NCI-H1930 (cell line): Measurements from ENCODE around the gene ENOX1.

ENCODE experiments used
- DNase-seq, 2 experiments: peaks; one replicate each; lab custom pipeline; 2025; lab: John Stamatoyannopoulos, UW

ENOX1 gene

DNA sequence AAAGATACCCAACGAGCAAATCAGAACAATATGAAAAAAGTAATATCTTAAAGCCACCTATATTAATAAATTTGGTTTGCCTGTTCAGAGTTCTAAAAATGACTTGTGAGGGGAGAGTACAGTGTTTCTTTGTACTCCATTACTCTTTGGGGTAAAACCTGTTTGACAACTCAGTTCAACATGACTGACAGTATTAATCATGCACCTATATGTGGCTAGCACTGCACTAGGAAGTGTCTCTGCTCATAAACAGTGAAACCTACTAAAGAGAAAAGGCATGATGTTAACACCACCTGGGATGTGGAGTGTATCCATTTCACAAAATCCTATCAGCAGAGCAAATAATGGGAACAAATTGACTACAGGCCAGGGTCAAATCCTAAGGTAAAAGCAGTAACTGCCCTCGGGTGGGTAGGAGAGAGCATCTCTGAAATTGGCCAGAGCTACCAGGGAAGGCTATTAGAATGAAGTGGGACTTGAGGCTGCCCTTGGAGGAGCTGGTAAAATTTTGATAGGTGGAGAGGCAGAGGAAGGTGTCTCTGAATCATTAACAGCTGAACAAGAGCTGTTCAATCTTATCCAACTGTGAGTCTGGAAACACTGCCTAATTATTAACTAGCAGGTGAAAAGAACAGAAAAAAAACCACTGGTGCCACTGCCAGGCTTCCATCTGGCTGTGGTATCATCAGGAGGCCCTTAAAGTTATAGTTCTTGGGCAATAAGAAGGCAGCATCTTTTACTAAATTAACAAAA is 398.3 kb downstream of the ENOX1 start:
- DNase-seq = no peak

DNA sequence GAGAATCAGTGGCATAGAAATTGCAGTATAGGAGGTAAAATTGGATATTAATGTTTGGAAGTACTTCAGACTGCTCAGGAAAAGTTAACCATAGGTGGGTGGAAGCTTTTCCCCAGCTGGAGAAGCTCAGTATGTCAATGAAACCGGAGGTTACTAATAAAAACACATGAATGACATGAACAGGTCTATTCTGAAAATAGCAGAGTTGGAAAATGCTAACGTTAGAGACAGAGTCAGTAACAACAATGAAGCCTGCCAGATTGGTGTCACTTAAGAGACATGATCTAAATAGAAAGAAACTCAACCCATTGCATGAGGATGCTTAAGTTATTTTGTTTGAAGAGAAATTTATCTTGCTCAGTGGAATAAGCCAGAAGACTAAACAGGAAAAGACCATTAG is 398.9 kb downstream of the ENOX1 start:
- no peak for DNase-seq

DNA sequence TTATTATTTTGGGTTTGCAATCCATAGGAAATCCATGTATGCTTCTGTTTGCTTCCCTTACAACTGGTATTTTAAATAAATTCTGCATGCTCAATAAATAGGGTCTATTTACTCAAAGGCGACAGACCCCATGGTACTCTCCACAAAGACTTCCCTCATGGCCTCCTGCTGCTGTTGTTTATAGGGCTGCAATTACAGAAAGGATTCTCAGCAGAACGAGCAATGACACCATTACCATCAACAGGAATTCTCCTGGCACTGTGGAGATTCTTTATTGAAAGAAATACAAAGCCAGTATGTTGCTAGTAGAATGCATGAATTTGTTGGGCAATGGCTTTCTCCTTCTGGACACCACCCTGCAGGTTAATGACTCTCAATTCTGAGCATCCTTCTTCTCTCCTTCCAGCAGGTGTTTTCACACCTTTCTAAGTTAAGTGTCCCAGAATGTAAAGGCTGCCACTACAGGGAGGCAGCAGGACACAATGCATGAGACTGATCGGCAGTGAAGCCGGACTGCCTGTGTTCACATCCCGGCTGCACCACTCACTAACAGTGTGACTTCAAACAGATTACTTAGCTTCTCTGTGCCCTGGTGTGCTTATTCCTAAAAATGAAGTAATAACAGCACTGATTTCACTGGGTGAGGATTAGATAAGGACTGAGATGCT is 403.1 kb downstream of the ENOX1 start:
- DNase-seq = peak; percentile 43 to 70

DNA sequence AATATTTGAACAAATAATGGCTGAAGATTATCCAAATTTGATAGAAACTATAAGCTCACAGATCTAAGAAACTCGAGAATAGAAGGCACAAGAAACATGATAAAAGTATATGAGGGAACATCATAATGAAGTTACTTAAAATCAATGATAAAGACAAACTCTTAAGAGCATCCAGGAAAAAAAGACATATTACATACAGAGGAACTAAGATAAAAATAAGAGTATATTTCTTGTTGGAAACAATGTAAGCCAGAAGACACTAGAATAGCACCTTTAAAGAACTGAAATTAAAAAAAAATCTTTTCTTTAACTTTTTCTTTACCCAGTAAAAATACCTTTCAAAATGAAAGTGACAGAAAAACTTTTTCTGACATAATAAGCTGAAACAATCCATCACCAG is 407.0 kb downstream of the ENOX1 start:
- DNase-seq = no peak

DNA sequence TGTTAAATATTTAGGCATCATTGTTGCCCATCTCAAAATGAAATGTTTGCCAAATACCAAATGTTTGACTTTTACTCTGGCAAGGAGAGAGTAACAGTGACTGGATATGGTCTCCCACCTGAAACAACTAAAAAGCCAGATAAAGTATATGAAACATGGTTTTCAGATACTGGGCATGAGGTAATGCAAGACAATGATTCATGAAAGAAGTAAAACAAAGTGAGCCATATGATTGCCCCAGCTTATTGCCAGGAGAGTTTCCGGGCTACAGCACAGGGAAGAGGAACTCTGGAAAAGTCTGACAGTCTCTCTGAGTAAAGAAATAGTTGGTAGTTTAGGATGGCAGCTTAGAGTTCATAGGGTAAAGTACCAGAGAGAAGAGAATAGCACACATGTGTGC is 408.8 kb downstream of the ENOX1 start:
- no peak for DNase-seq

DNA sequence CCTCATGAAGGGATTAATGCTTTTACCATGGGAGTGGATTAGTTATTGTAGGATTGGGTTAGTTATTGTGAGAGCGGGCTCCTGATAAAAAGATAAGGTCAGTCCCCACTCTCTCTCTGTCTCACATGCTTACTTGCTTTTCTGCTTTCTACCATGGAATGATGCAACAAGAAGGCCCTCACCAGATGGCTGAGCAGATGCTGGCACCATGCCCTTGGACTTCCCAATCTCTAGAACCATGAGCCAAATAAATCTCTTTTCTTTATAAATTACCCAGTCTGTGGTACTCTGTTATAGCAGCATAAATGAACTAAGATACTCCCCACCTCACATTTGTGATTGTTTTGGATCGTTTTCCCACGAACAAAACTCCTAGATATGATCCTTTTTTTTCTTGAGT is 409.6 kb downstream of the ENOX1 start:
- DNase-seq = no peak

DNA sequence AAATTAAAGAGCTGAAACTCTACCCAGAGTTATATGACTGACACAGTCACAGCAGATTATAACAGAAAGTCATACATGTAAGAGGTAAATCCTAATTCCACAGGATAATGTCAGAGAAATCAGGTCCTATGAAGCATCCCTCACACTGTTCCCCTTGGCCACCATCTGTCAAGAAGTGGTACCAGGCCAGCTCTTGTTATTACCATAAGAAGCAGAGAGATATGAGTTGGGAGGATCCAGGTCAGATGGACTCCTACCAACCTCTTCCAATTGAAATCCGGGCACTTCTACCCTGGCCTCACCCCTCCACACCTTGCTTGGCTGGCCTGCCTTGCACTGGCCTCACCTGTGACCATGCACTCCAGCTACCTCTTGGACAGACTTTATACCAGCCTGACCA is 410.2 kb downstream of the ENOX1 start:
- no peak for DNase-seq

DNA sequence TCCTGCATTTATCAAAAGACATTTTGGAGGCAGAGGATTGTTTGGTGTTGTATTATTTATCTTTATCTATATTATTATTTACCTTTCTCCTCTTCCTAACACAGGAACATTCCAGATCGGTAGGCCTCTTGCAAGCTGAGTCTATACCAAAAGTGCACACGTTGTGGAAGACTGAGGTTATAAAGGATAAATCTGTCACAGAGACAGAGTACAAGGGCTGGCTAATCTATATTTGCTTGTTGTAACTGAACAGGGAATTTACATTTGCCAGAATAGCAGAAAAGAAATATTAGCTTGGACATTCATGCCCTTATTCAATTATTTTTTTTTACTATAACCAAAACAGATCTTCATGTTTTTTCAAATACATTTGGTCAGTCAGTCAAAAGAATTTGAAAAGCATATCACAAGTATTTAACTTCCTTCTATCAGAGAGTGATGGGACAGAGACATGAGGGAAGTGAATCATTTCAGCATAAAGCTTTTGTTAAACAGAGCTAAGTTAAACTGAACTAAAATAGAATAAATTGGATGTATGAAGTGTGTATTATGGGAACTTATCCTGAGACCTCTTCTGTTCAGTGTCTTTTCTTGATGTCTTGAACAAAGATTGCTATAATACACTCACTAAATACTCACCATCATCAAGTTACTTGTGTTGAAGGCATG is 410.8 kb downstream of the ENOX1 start:
- no peak for DNase-seq

DNA sequence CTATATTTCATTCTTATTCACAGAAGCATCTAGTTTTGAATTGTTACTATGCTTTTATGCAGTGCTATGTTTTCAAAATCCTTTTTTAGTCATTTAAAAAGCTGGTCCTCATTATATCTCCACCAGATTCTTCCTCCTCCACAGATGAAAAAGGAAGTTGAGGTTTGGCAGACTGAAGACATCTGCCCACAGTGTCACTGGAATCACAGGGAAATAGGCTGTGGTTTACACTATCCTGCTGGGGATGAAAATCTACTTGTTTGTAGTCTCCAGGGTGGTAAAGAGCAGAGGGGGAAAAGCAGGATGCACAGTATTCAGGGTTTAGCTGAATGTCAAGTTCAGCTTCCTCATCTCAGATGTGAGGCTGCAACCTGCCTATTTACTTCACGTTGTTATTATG is 412.2 kb downstream of the ENOX1 start:
- no peak for DNase-seq

DNA sequence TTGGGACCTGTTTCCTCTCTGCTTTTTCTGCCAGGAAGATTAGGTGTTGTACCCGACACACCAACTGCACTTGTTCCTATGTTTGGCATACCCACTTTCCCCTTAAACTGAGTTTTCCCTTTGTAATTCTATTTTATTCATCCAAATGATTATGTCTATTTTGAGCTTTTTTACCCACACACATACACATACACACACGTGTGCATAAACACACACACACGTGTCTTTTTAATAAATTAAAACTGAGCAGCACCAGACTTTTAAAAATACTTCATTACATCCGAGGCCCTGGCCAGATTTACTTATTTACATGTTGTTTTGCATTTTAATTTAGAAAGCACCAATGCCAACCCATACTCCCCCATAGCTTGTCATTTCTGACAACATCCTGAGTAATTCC is 413.4 kb downstream of the ENOX1 start:
- DNase-seq = no peak

DNA sequence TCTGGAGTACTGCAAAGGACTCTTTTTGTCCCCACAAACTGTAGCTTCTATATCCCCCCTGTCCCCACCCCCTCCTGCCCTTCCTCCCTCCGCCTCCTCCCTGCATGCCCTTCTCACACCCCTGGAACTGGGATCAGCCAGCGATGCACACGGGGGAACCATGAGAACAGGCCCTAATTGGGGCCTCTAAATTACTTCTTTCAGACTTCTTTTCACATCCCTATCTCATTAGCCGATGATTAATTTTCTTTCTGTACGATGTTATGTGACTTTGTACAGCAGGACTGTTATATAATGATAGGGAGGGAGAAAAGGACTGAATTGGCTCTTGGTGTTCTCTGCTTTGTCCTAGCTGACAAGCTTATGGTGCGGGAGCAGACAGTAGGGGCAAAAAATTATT is 415.9 kb downstream of the ENOX1 start:
- no peak for DNase-seq

DNA sequence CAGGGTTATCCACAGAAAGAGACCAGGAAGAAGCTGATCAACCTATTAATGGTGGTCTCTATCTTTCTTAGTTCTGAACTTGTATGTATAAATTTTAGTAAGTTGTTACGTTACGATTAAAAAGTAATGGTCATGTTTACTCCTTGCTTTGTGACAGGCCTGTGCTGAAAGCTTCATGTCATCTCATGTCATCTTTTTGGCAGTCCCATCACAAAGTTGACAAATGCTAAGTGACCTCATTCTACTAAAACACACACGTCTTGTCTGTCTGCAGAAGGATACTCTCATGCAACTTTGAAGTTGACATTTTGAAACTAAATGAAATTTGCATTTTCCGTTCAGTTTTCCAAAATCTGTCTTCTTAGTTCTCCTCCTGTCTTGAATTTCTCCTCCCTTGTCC is 417.5 kb downstream of the ENOX1 start:
- no peak for DNase-seq

DNA sequence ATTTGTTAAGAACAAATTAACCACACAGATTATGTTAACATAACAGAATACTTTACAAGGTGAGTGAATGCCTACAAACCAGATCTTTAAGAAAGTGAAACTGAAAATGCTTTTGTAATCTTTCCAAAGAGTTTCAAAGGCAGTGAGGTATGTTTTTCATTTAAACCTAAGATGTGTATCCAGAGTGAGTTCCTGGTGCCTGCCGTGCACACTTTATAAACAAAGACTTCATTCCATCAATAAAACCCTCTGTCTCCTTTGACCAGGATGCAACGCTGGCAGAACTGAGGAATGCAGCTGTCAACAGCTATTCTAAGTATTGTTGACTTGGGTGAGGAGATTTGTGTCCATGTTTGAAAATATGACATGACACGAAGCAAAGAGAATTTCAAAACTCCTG is 418.8 kb downstream of the ENOX1 start:
- no peak for DNase-seq

DNA sequence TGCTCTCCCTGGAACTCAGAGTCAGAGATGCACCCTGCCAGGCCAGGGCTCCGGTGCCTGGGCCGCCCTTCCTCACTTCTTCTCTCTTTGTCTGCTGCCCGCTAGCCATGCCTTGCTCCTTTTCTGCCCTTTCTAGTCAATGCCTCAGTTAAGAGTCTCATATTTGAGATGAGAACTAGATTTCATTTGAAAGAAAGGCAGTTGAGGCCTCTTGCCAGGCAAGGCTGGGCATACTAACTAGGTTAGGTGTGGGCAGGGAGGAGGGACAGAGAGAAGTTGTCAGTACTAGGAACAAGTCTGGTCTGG is 421.8 kb downstream of the ENOX1 start:
- no peak for DNase-seq

DNA sequence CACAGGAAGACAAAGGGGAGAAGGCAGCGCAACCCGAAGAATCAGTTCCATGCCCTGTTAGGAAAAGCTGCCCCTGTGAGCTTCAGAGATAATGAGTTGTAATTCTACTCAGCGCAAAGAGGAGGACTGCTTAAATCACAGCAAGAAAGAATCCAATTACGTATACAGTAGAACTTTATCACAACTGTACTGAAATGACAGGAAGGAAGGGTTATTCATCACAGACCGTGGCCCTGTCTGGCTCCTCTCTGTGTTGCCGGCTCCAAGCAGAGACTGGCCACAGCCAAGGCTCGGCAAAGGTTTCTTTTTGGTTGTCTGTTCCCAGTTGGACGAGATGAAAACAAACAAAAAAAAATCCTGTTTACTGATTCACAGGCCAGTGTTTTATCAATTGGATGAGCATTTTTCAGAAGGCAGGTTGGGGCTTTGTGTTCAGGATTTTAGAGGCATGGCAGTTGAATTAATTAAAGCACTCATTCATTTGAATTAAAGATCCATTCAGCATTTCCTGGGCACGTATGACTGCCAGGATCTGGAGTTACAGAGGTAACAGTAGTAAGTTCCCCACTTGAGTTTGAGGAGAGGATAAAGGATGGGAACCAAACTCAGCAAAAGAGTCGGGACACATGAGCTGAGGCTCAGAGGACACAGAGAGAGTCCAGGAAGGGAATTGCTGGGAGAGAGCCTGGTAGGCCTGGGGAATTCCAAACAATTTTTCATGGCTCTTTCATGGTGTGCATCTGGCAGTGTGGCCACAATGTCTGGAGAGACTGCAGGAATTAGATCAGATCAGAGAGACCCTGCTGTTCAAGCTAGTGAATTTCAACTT is 422.3 kb downstream of the ENOX1 start:
- no peak for DNase-seq

DNA sequence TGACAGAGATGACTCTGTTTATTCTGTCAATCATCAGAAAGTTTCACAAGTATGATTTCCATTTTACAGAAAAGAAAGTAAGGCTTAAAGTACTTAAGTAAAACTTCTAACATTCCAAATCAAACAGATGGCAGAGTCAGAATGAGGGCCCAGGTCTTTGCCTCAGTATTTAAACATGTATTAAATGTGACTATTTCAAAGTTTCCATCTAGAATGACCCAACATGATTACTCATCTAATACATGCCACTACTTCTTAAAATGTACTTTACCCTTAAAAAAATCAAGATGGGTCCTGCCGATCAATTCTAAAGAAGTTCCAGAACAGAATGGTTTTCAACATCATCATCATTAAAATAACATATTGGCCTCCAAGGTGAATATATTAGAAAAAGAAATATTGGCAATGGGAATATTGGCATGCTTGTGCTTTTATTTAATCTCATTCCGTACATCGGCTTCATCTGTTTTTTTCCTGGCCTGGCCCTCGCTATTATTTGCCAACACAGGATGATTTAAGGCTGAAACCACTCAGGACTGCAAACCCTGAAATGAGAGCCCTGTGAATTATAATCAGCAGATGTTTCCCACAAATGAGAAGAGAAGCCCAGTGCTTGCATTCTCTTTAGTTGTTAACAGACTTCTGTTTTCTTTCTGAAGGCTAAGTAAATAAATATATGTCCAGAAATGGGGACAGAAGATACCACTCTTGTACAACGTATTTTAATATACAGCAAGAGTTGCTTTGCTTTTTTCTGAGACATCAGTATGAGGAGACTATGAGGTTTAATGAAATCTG is 423.4 kb downstream of the ENOX1 start:
- DNase-seq = no peak

DNA sequence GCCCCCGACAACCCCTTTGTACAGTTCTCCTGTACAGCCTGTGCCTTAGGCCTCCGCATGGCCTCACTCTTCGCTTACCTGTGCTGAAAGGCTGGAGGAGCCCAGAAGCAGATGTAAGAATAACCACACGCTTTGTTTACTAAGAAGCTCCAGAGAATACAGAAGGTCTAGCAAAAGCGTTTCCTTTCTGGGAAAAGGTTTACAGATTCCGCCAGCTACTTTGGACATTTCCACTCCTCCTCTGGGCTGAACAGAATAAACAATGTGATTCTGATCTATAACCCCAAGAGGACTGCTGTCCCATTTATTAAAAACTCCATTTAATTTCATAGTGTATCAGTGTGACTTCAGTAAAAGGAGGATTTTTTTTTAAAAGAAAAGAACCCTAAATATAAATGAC is 424.2 kb downstream of the ENOX1 start:
- no peak for DNase-seq

DNA sequence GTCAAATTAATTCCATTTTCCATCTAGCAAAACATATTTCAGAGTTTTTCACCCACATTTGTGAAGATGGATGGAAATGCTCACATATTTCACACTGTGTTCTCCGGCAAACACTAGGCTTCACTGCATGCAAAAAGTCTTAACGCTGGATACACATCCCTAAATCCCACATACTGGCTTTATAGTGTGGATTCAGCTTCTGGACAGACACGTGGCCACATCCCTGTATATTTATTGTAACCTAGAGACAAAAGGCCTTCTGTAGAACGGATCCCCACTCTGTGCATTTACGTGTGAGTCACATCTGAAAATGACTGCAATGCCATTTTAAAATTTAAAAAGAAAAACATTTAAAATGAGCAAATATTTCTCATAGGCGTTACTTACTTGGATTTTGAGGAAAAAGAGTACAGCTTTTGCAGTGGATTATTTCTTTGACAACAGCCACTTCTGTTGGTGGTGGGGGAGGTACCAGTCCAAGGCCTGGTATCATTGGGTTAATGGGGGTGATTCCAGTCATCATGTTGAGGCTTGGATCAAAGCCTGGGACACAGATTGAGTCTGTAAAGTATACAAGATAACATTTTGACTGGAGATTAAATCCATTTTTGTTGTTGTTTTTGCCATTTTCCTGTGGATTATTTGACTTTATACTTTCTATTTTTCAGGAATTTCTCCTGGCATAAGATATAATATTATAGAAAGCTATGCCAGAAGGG is 425.7 kb downstream of the ENOX1 start:
- no peak for DNase-seq

DNA sequence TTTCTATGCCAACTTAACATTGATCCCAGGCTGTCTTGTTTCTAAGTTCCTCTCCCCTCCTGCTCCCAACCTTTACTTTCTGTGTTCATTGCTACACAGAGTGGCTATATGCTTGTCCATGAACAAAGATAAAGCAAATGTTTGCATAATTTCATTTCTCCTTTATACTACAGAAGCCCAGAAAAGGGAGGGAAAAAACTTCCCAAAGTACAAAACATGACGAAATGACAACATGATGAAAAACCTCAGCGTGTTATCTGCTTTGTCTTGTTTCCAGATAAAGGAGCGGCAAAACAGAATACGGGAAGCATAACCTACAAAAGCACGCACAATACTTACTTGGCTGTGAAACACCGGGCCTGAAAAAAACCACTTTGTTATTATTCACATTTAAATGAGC is 426.6 kb downstream of the ENOX1 start:
- DNase-seq = no peak

DNA sequence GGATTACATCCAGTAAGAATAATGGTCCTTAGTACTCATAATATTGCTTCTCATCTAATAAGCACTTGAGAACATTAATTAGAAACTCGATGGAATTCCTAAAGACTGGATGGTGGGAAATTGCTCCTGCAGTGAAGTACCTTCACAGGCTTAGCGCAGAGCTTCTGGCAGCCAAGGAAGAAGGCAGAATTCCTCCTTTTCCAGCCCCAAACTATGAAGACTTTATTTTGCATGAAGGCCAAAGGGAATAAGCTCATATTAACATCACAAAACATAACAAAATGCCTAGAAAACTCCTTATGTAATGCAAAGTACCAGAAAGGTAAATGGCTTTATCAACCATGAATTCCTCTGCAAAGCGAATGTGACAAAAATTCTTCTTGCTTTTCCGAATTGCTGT is 427.2 kb downstream of the ENOX1 start:
- no peak for DNase-seq

DNA sequence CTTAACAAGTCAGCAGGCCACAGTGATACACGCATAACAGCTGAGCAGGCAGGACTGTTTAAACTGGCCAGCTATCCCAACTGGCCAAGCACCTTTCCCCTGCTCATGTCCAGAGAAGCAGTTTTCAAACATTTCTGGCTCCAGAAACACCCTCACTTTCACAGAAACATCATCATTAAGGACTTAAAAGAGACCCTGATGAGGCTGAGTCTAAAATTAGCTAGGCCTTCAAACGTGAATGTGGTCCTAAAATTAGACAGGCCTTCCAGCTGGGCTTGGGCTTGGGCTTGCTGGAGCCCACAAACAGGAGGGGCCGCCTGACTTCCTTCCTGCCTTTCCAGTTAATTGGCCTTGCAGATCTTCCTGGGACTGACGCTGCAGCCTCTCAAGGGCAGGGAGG is 429.2 kb downstream of the ENOX1 start:
- no peak for DNase-seq
